K562 (cell line): ENCODE measurements around the gene NUDT15. TPM values are rescaled to one million over a fixed set of nuclear protein-coding genes. Genes with fewer than 3 reads are reported as not detected.

ENCODE experiments used
- ATF4 ChIP-seq: fragments of 450-650 bp; formaldehyde crosslinking; IDR thresholded peaks from 2 replicates; pipeline ENCODE4 v1.4.0; 2022; ENCODE audit warnings: mild to moderate bottlenecking, moderate library complexity
- EP400 ChIP-seq: fragments of 450-650 bp; IDR thresholded peaks from 2 replicates; pipeline ENCODE4 v1.6.1; 2017; ENCODE audit warnings: antibody characterized with exemption, mild to moderate bottlenecking, moderate library complexity
- HDAC1 ChIP-seq, 2 experiments: fragments of 450-650 bp; IDR thresholded peaks; 2 replicates each; pipeline ENCODE4 v1.6.1; 2016 to 2017; ENCODE audit warnings: inconsistent platforms in 1 of 2, mild to moderate bottlenecking in 1 of 2, moderate library complexity in 1 of 2
- KDM5B ChIP-seq: fragments of 200-600 bp; sonication (generic); IDR thresholded peaks from 2 replicates; pipeline ENCODE4 v1.6.1; 2012; ENCODE audit warnings: low read depth, mild to moderate bottlenecking, moderate library complexity, low read length, control low read depth, inconsistent platforms; ENCODE audit not compliant: insufficient replicate concordance
- MBD2 ChIP-seq: sonication (generic); IDR thresholded peaks from 2 replicates; pipeline ENCODE4 v1.6.1; 2016; ENCODE audit warnings: low read depth, borderline replicate concordance
- MEIS2 ChIP-seq: fragments of 450-650 bp; IDR thresholded peaks from 2 replicates; pipeline ENCODE4 v1.6.1; 2014; ENCODE audit warnings: mild to moderate bottlenecking; ENCODE audit not compliant: partially characterized antibody
- NRF1 ChIP-seq, 2 experiments: fragments of 450-650 bp; IDR thresholded peaks in 1 of 2; conservative IDR thresholded peaks in 1 of 2; 2 replicates each; pipeline ENCODE4 v1.6.1; 2014; ENCODE audit warnings: mild to moderate bottlenecking in 2 of 2
- RBBP5 ChIP-seq: fragments of 200-600 bp; sonication (generic); IDR thresholded peaks from 2 replicates; pipeline ENCODE4 v1.6.1; 2012; ENCODE audit warnings: borderline replicate concordance, mild to moderate bottlenecking, low read length, control low read depth, inconsistent platforms; ENCODE audit not compliant: insufficient read depth, poor library complexity, severe bottlenecking
- SIN3A ChIP-seq, 2 experiments: fragments of 150-350 bp in 1 of 2; IDR thresholded peaks; 2 replicates each; pipeline ENCODE4 v1.6.1; 2011 to 2016; ENCODE audit warnings: borderline replicate concordance in 2 of 2, low read depth in 2 of 2, low read length in 2 of 2, mild to moderate bottlenecking in 2 of 2, moderate library complexity in 2 of 2; ENCODE audit not compliant: control insufficient read depth in 1 of 2
- THAP12 ChIP-seq: fragments of 250-450 bp; sonication (Bioruptor Pico); IDR thresholded peaks from 2 replicates; pipeline ENCODE4 v1.9.0; 2021; ENCODE audit warnings: mild to moderate bottlenecking, inconsistent platforms
- YY1 ChIP-seq, 3 experiments: IDR thresholded peaks; 2 replicates each; pipeline ENCODE4 v1.6.1; 2011; ENCODE audit warnings: low read length in 2 of 3, mild to moderate bottlenecking in 2 of 3, moderate library complexity in 2 of 3, borderline replicate concordance in 1 of 3, control low read depth in 1 of 3, low read depth in 1 of 3; ENCODE audit not compliant: insufficient read depth in 3 of 3, insufficient replicate concordance in 2 of 3, control insufficient read depth in 1 of 3, insufficient read length in 1 of 3; ENCODE audit errors: extremely low read depth in 1 of 3
- ZFX ChIP-seq: sonication (generic); formaldehyde crosslinking; IDR thresholded peaks from 2 replicates; pipeline ENCODE4 v1.8.0; 2022; ENCODE audit warnings: mild to moderate bottlenecking, missing genetic modification reagents, moderate library complexity
- ZNF407 ChIP-seq: fragments of 450-650 bp; IDR thresholded peaks from 2 replicates; pipeline ENCODE4 v1.6.1; 2016; ENCODE audit warnings: low read depth
- polyA plus RNA-seq, 8 experiments: library from polyadenylated mRNA; depleted of rRNA in 4 of 8; stranded (reverse) in 5 of 8; unstranded in 3 of 8; fragments of >200 nt; fragmentation: Nextera tagmentation in 2 of 8; fragmentation: Illumina TruSeq in 1 of 8; extraction: Ambion mirVana in 2 of 8; extraction: Trizol in 1 of 8; gene quantifications; 2 replicates each; pipeline versions ENCODE4 v1.2.1 to v1.2.3, GENCODE V29; 2011 to 2014; ENCODE audit warnings: inconsistent platforms in 1 of 8, missing spikeins in 1 of 8
- total RNA-seq, 7 experiments: library from RNA; depleted of rRNA in 6 of 7; stranded (reverse); fragments of >200 nt in 6 of 7; fragmentation: Illumina TruSeq in 2 of 7; extraction: Trizol in 2 of 7; gene quantifications; 2 replicates each; pipeline versions ENCODE4 v1.2.1 to v1.2.3, GENCODE V29; 2011 to 2021; ENCODE audit warnings: low replicate concordance in 1 of 7

The NUDT15 gene
- total and polyA plus RNA-seq, 9 of the 15 experiments (the other 6 are each of a cell fraction or from before 2014, with no cell fraction given): 14.2 to 26.9 (median 21.6) TPM

GRCh38 chr13:48001114-48001881 is 36.2 kb upstream of the NUDT15 start, which contains the start of gene SUCLA2 (continued):
- peak; percentile 77 to 95 (median 91) for TF ChIP-seq YY1 (IDR thresholded peaks at IDR 0.05; ENCODE audit: borderline replicate concordance in 1 of 3, control insufficient read depth in 1 of 3, extremely low read depth in 1 of 3, insufficient read depth in 3 of 3, insufficient read length in 1 of 3, insufficient replicate concordance in 2 of 3, low read depth in 1 of 3, low read length in 2 of 3)
- peak; percentile 82 for TF ChIP-seq ZFX (CRISPR knock-in tag)
- peak; percentile 76 for TF ChIP-seq MEIS2
- peak; percentile 23; the same call in 1 of the 2 replicates for TF ChIP-seq EP400
- 0 out of 2 replicates have a peak, but pooled peaks have one; percentile 43 for TF ChIP-seq THAP12 (CRISPR knock-in tag)
- TF ChIP-seq SIN3A (IDR thresholded peaks at IDR 0.05; ENCODE audit: borderline replicate concordance in 2 of 2, control insufficient read depth in 1 of 2, low read depth in 2 of 2, low read length in 2 of 2): peak in 1 of 2 experiments; percentile 14; a peak in 1 of 4 replicates
- TF ChIP-seq ATF4 (CRISPR knock-in tag): no peak
- peak; percentile 75 for TF ChIP-seq KDM5B
- peak; percentile 37; the same call in 1 of the 2 replicates for TF ChIP-seq ZNF407
- TF ChIP-seq MBD2: 0 out of 2 replicates have a peak, but pooled peaks have one; percentile 16
- peak; percentile 98 for TF ChIP-seq RBBP5
- peak in 1 of 2 experiments; percentile 61; a peak in 2 of 4 replicates for TF ChIP-seq HDAC1 (IDR thresholded peaks at IDR 0.05)
- TF ChIP-seq NRF1 (conservative IDR thresholded peaks at IDR 0.05 in 1 of 2, IDR thresholded peaks at IDR 0.05 in 1 of 2): peak; percentile 96 to 97
